Measurements from ENCODE around the gene SERPINH1. TPM values are rescaled to one million over a fixed set of nuclear protein-coding genes. Genes with fewer than 3 reads are reported as not detected.

The SERPINH1 gene
- total and polyA plus RNA-seq, 12 donors = 93.6 to 529 (median 167) TPM

- intact Hi-C loops (cut with DNase I) = no loop called here
- H3K27ac ChIP-seq = peak overlapping the region in 1 of 5 donors; percentile 38
- no peaks in the 10 kb centered on the region for H3K36me3 ChIP-seq (replicated peaks in 1 of 2)
- 70 to 75% (median 70%) methylated on average over 5 to 6 of the region's 6 CpGs for WGBS, 4 donors
- no peaks in the 10 kb centered on the region for H3K9me3 ChIP-seq (replicated peaks in 1 of 3)
- no peak overlapping the region for H3K4me3 ChIP-seq
- no peak for TF ChIP-seq POLR2A (IDR thresholded peaks at IDR 0.05)
- no peak for TF ChIP-seq CTCF (IDR thresholded peaks at IDR 0.05)
- H3K4me1 ChIP-seq (replicated peaks in 1 of 2) = peaks cover 13 to 15% of the 10 kb centered on the region in 2 donors
- H3K27me3 ChIP-seq = no peaks in the 10 kb centered on the region
- DNase-seq = peak in 6 of 7 donors; percentile 59 to 74 (median 62)
Observed at GRCh38 chr11:75588051-75588481, 26.0 kb downstream of the SERPINH1 start.

GRCh38 chr11:75589051-75589450 is 27.0 kb downstream of the SERPINH1 start:
- Histone ChIP-seq H3K27me3 (no peaks in the 10 kb centered on the region), H3K9me3 (replicated peaks in 1 of 3) (no peaks in the 10 kb centered on the region), H3K4me1 (replicated peaks in 1 of 2) (peaks cover 12 to 13% of the 10 kb centered on the region in 2 donors), H3K27ac (no peak overlapping the region), H3K36me3 (replicated peaks in 1 of 2) (no peaks in the 10 kb centered on the region), H3K4me3 (no peak overlapping the region)
- TF ChIP-seq CTCF (IDR thresholded peaks at IDR 0.05) (no peak), POLR2A (IDR thresholded peaks at IDR 0.05) (no peak)
- DNase-seq = no peak
- intact Hi-C loops (cut with DNase I) = no loop called here
- 94 to 95% (median 94%) methylated on average over 7 of the region's 7 CpGs for WGBS, 4 donors

GRCh38 chr11:75589933-75590332 is 27.9 kb downstream of the SERPINH1 start:
- no peaks in the 10 kb centered on the region for H3K36me3 ChIP-seq (replicated peaks in 1 of 2)
- DNase-seq = no peak
- intact Hi-C loops (cut with DNase I) = loop anchor here in 1 of 2 donors (10.0 kb wide), 1 partner anchor 75 kb away; the partner anchor contains the start of gene MAP6
- H3K4me1 ChIP-seq (replicated peaks in 1 of 2) = peaks cover 4 to 6% of the 10 kb centered on the region in 2 donors
- H3K4me3 ChIP-seq = no peak overlapping the region
- no peak overlapping the region for H3K27ac ChIP-seq
- H3K27me3 ChIP-seq = no peaks in the 10 kb centered on the region
- TF ChIP-seq POLR2A (IDR thresholded peaks at IDR 0.05) (no peak), CTCF (IDR thresholded peaks at IDR 0.05) (no peak)
- no peaks in the 10 kb centered on the region for H3K9me3 ChIP-seq (replicated peaks in 1 of 3)
- 64 to 92% (median 83%) methylated on average over 2 of the region's 2 CpGs for WGBS, 4 donors

DNA sequence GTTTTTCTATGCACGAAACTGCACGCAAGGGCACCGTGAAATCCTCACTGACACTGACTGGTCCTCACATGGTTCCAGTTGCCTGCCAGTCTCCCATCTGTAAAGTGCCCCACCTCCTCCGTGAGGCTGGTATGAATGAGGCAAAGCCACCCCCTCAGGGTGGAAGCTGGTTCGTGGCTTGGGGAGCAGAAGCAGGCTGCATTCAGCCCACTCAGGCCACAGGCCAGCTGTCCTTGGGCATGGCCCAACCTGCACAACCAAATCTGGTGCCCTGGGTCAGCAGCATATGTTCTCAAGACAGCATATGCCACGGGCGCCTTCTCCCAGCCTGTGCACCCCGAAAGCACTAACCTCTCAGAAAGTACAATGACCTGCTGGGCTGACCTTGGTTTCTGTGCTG is 29.3 kb downstream of the SERPINH1 start:
- DNase-seq = no peak
- no peaks in the 10 kb centered on the region for H3K27me3 ChIP-seq
- 82 to 87% (median 85%) methylated on average over 8 of the region's 8 CpGs for WGBS, 4 donors
- no peaks in the 10 kb centered on the region for H3K9me3 ChIP-seq (replicated peaks in 1 of 3)
- H3K27ac ChIP-seq = no peak overlapping the region
- peaks cover 0 to 6% of the 10 kb centered on the region in 2 donors for H3K4me1 ChIP-seq (replicated peaks in 1 of 2)
- no peaks in the 10 kb centered on the region for H3K36me3 ChIP-seq (replicated peaks in 1 of 2)
- intact Hi-C loops (cut with DNase I) = loop anchor here in 1 of 2 donors (10.0 kb wide), 1 partner anchor 73 kb away; the partner anchor contains the start of gene MAP6
- H3K4me3 ChIP-seq = no peak overlapping the region
- no peak for TF ChIP-seq POLR2A (IDR thresholded peaks at IDR 0.05)
- TF ChIP-seq CTCF (IDR thresholded peaks at IDR 0.05) = no peak
